GM18499 (cell line): Measurements from ENCODE around the gene LPAR5.

Experiments used
- ATAC-seq: cut with Tn5 transposase; IDR thresholded peaks from one replicate; pipeline ENCODE4 v1.9.1; 2021; ENCODE audit warnings: moderate number of reproducible peaks; ENCODE audit not compliant: insufficient read depth, unreplicated experiment

The LPAR5 gene

GRCh38 chr12:6639151-6639801, 3.5 kb upstream of the LPAR5 start:
- ATAC-seq: no peak

- no peak for ATAC-seq
Observed at GRCh38 chr12:6638305-6638704, 2.5 kb upstream of the LPAR5 start.

- no peak for ATAC-seq
Observed at GRCh38 chr12:6635375-6635855, 344 bp downstream of the LPAR5 start.

GRCh38 chr12:6632026-6632983, 3.5 kb downstream of the LPAR5 start:
- peak; percentile 41 for ATAC-seq

GRCh38 chr12:6631549-6631961, 4.2 kb downstream of the LPAR5 start:
- no peak for ATAC-seq

- no peak for ATAC-seq
Observed at GRCh38 chr12:6630736-6631135, 5.0 kb downstream of the LPAR5 start.

GRCh38 chr12:6627616-6628015, 8.1 kb downstream of the LPAR5 start:
- ATAC-seq: no peak

- ATAC-seq: no peak
Observed at GRCh38 chr12:6626654-6627283, 9.0 kb downstream of the LPAR5 start.

GRCh38 chr12:6620885-6621274, 14.9 kb downstream of the LPAR5 start:
- no peak for ATAC-seq

- no peak for ATAC-seq
Observed at GRCh38 chr12:6620137-6620884, 15.4 kb downstream of the LPAR5 start.

- ATAC-seq: no peak
Observed at GRCh38 chr12:6618483-6619225, 17.1 kb downstream of the LPAR5 start.

- no peak for ATAC-seq
Observed at GRCh38 chr12:6615802-6616201, 20.0 kb downstream of the LPAR5 start.

- no peak for ATAC-seq
Observed at GRCh38 chr12:6614513-6615172, 21.1 kb downstream of the LPAR5 start.

GRCh38 chr12:6613776-6614512, 21.8 kb downstream of the LPAR5 start:
- ATAC-seq: no peak

GRCh38 chr12:6613015-6613775, 22.6 kb downstream of the LPAR5 start:
- no peak for ATAC-seq

- ATAC-seq: no peak
Observed at GRCh38 chr12:6612652-6613014, 23.1 kb downstream of the LPAR5 start.

- ATAC-seq: no peak
Observed at GRCh38 chr12:6612247-6612646, 23.5 kb downstream of the LPAR5 start.
